Measurements from ENCODE around the gene ARHGAP10.

The ARHGAP10 gene

GRCh38 chr4:147813109-147813773 lies 81.4 kb downstream of the ARHGAP10 start:
- no peak for DNase-seq (ENCODE audit: low read depth)
- no peak overlapping the region for H3K4me3 ChIP-seq (ENCODE audit: low read depth, low read length)
- no peak for TF ChIP-seq CTCF (conservative IDR thresholded peaks at IDR 0.05; ENCODE audit: low read depth, low read length)

DNA sequence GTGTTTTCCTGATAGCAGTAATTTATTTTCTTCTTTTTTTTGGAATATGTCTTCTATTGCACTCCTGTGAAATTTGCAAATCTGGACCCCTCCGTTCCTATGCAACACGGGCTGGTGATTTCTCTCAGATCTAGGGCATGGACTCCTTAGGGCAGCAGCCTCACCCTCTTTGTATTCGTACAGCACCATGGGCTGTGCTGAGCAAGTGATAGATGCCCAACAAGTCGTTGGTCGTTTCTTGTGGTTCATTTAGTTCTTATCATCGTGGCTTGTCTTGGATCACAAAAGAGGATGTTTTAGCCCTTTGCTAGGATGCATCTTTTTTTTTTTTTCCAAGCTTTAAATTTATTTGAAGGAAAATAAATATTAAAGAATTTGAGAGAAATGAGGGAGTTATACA lies 82.1 kb downstream of the ARHGAP10 start:
- no peak overlapping the region for H3K4me3 ChIP-seq (ENCODE audit: low read depth, low read length)
- no peak for DNase-seq (ENCODE audit: low read depth)
- no peak for TF ChIP-seq CTCF (conservative IDR thresholded peaks at IDR 0.05; ENCODE audit: low read depth, low read length)

DNA sequence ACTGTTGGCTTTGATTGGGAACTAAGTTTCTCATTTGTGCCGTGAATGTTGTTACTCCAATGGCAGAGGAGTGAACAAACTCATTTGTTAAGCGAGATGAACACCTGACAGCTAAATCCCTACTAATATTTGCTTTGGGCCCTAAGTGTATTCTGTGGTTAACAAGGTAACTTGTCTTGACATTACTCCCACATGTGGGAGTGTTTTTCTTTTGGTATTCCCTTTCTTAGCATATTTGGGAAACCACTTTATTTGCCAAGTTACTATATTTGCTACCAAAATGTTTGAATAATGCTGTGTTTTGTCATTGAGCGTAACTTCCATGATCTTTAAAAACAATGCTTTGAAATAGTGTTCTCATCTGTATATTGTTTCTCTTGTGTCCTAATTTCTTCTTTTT lies 82.5 kb downstream of the ARHGAP10 start:
- H3K4me3 ChIP-seq (ENCODE audit: low read depth, low read length), result no peak overlapping the region
- no peak for DNase-seq (ENCODE audit: low read depth)
- no peak for TF ChIP-seq CTCF (conservative IDR thresholded peaks at IDR 0.05; ENCODE audit: low read depth, low read length)

DNA sequence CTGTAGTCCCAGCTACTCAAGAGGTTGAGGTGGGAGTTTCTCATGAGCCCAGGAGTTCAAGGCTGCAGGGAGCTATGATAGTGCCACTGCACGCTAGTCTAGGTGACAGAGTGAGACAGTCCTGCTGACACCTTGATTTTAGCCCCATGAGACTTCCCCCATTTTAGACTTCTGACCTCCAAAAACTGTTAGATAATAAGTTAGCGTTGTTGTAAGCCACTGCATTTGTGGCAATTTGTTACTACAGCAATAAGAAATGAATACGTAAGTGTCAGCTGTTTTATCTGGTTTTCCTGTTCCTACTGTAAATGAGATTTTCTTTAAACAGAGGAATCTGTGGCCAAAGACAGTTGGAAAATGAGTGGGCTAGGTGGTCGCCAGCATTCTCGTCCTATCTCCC lies 83.9 kb downstream of the ARHGAP10 start:
- no peak for DNase-seq (ENCODE audit: low read depth)
- TF ChIP-seq CTCF (conservative IDR thresholded peaks at IDR 0.05; ENCODE audit: low read depth, low read length), result no peak
- H3K4me3 ChIP-seq (ENCODE audit: low read depth, low read length), result no peak overlapping the region

GRCh38 chr4:147816382-147817254 lies 84.7 kb downstream of the ARHGAP10 start:
- H3K4me3 ChIP-seq (ENCODE audit: low read depth, low read length), result no peak overlapping the region
- no peak for TF ChIP-seq CTCF (conservative IDR thresholded peaks at IDR 0.05; ENCODE audit: low read depth, low read length)
- DNase-seq (ENCODE audit: low read depth), result no peak

DNA sequence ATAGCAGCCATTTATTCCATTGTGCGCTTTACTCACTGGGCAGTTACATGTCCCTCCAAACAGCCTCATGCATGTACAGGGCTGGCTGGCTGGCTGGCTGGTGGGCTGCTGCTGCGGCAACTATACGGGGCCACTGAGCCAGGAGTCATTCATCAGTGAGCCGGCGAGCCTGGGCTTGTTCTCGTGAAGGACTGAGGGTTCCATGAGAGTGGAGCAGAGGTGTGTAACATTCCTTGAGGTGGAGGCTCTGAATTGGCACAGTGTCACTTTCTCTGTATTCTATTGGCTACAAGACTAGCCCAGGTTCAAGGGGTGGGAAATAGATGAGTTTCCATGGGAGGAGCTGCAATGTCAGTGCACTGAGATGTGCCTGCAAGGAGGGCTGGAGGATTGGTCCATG lies 89.1 kb downstream of the ARHGAP10 start:
- H3K4me3 ChIP-seq (ENCODE audit: low read depth, low read length), result no peak overlapping the region
- no peak for TF ChIP-seq CTCF (conservative IDR thresholded peaks at IDR 0.05; ENCODE audit: low read depth, low read length)
- DNase-seq (ENCODE audit: low read depth), result no peak

Measured in choroid plexus epithelial cell (primary cell).